Neural progenitor cell (in vitro differentiated cells): ENCODE measurements around the gene CCDC8.

Source experiments
- CTCF ChIP-seq: fragments of 200-600 bp; sonication (generic); IDR thresholded peaks from 2 replicates; pipeline ENCODE4 v1.5.1; 2017; ENCODE audit warnings: antibody characterized with exemption, mild to moderate bottlenecking
- EZH2 ChIP-seq: fragments of 200-600 bp; sonication (generic); IDR thresholded peaks from 2 replicates; pipeline ENCODE4 v1.6.1; 2017; ENCODE audit warnings: antibody characterized with exemption, mild to moderate bottlenecking, moderate library complexity
- EZH2phosphoT487 ChIP-seq: fragments of 200-600 bp; sonication (generic); IDR thresholded peaks from 2 replicates; pipeline ENCODE4 v1.6.1; 2017; ENCODE audit warnings: antibody characterized with exemption

GRCh38 chr19:46426506-46427162, 13.3 kb upstream of the CCDC8 start:
- TF ChIP-seq CTCF (no peak), EZH2 (no peak), EZH2phosphoT487 (no peak)
